H1 (cell line): Measurements from ENCODE around the gene TMEM163. TPM values are rescaled to one million over a fixed set of nuclear protein-coding genes. Genes with fewer than 3 reads are reported as not detected.

Source experiments
- CTCF ChIA-PET: fragments of 300-600 bp; sonication (Branson Sonifier 250); formaldehyde crosslinking; loops from one replicate; lab custom pipeline; 2021; ENCODE audit not compliant: partially characterized antibody; lab: Charles Lee
- POLR2A ChIA-PET: fragments of 300-600 bp; sonication (Branson Sonifier 250); formaldehyde crosslinking; loops from one replicate; lab custom pipeline; 2021; ENCODE audit warnings: inconsistent platforms; ENCODE audit not compliant: partially characterized antibody; lab: Charles Lee
- DNase-seq, 2 experiments: peaks; one replicate each; pipeline versions ENCODE4 v3.0.0 to v3.0.0-alpha.2; 2010 to 2022; ENCODE audit warnings: low spot score in 2 of 2, low read depth in 1 of 2, mixed read lengths in 1 of 2
- FAIRE-seq: peaks from 2 replicates; lab custom pipeline; 2011; peaks lifted over from hg19 to GRCh38; lab: Jason Lieb, UNC
- H2AFZ ChIP-seq: 2 replicates; pipeline ENCODE4 v1.8.1; 2012; ENCODE audit warnings: low read length, inconsistent platforms
- H2AK5ac ChIP-seq: 2 replicates; pipeline ENCODE4 v1.6.1; 2013; ENCODE audit warnings: low read depth, low read length
- H2BK120ac ChIP-seq: replicated peaks from 2 replicates; pipeline ENCODE3; 2013; ENCODE audit warnings: low read depth, low read length, inconsistent platforms
- H2BK12ac ChIP-seq: 2 replicates; pipeline ENCODE4 v1.6.1; 2013; ENCODE audit warnings: low read depth, low read length
- H2BK15ac ChIP-seq: 2 replicates; pipeline ENCODE4 v1.6.1; 2013; ENCODE audit warnings: low read length
- H2BK20ac ChIP-seq: 2 replicates; pipeline ENCODE4 v1.6.1; 2013; ENCODE audit warnings: low read length
- H2BK5ac ChIP-seq: 2 replicates; pipeline ENCODE4 v1.6.1; 2013; ENCODE audit warnings: low read depth, low read length
- H3K14ac ChIP-seq: 2 replicates; pipeline ENCODE4 v1.6.1; 2013; ENCODE audit warnings: inconsistent platforms; ENCODE audit not compliant: insufficient read length
- H3K18ac ChIP-seq: 2 replicates; pipeline ENCODE4 v1.6.1; 2013; ENCODE audit warnings: low read length; ENCODE audit errors: extremely low read depth
- H3K23ac ChIP-seq: 2 replicates; pipeline ENCODE4 v1.6.1; 2013; ENCODE audit warnings: inconsistent platforms; ENCODE audit not compliant: insufficient read length
- H3K23me2 ChIP-seq: 2 replicates; pipeline ENCODE4 v1.6.1; 2013; ENCODE audit warnings: low read depth, low read length
- H3K27ac ChIP-seq: 2 replicates; pipeline ENCODE4 v1.6.1; 2011; ENCODE audit warnings: low read depth, low read length, inconsistent platforms
- H3K27me3 ChIP-seq, 4 experiments: replicated peaks in 1 of 4; 1 replicate in 1 of 4; 2 replicates in 3 of 4; pipeline versions ENCODE4 v1.6.1 to v1.8.1; 2011 to 2013; ENCODE audit warnings: low read length in 3 of 4, mild to moderate bottlenecking in 3 of 4, inconsistent platforms in 2 of 4, mixed read lengths in 2 of 4, moderate library complexity in 1 of 4; ENCODE audit not compliant: control insufficient read depth in 3 of 4, insufficient read depth in 3 of 4; ENCODE audit errors: extremely low read depth in 1 of 4
- H3K36me3 ChIP-seq, 4 experiments: 2 replicates each; pipeline versions ENCODE4 v1.6.1 to v1.8.1; 2011 to 2013; ENCODE audit warnings: mild to moderate bottlenecking in 4 of 4, low read length in 3 of 4, moderate library complexity in 2 of 4, control low read depth in 1 of 4, inconsistent platforms in 1 of 4; ENCODE audit not compliant: insufficient read depth in 4 of 4, control insufficient read depth in 2 of 4
- H3K4ac ChIP-seq: replicated peaks from 2 replicates; pipeline ENCODE3; 2013; ENCODE audit warnings: low read length, low read depth, mixed read lengths, inconsistent platforms; ENCODE audit not compliant: insufficient read length
- H3K4me1 ChIP-seq, 4 experiments: replicated peaks in 1 of 4; 1 replicate in 1 of 4; 2 replicates in 3 of 4; pipeline versions ENCODE4 v1.6.1 to v1.8.1; 2011 to 2013; ENCODE audit warnings: low read length in 3 of 4, inconsistent platforms in 2 of 4, mixed read lengths in 1 of 4; ENCODE audit not compliant: insufficient read depth in 4 of 4, control insufficient read depth in 3 of 4
- H3K4me2 ChIP-seq, 2 experiments: 2 replicates each; pipeline versions ENCODE4 v1.6.1 to v1.8.1; 2011 to 2013; ENCODE audit warnings: low read depth in 2 of 2, low read length in 2 of 2, control low read depth in 1 of 2, inconsistent platforms in 1 of 2, mild to moderate bottlenecking in 1 of 2; ENCODE audit not compliant: insufficient read depth in 1 of 2
- H3K4me3 ChIP-seq, 4 experiments: fragments of 200-600, 300-600 bp in 1 of 4; sonication (generic), shearing (Covaris generic), sonication (Bioruptor Twin) in 1 of 4; 2 replicates each; pipeline versions ENCODE4 v1.5.1 to v1.8.1; 2011 to 2016; ENCODE audit warnings: low read length in 4 of 4, low read depth in 3 of 4, control low read depth in 2 of 4, inconsistent platforms in 2 of 4, mild to moderate bottlenecking in 2 of 4, mixed read lengths in 1 of 4, moderate library complexity in 1 of 4; ENCODE audit not compliant: insufficient read depth in 2 of 4; ENCODE audit errors: extremely low read depth in 1 of 4
- H3K56ac ChIP-seq: replicated peaks from 2 replicates; pipeline ENCODE3; 2013; ENCODE audit warnings: low read depth, mild to moderate bottlenecking, mixed read lengths, low read length, inconsistent platforms; ENCODE audit not compliant: insufficient read length
- H3K79me1 ChIP-seq: 2 replicates; pipeline ENCODE4 v1.6.1; 2013; ENCODE audit warnings: low read depth, low read length, control low read depth
- H3K79me2 ChIP-seq, 2 experiments: 2 replicates each; pipeline versions ENCODE4 v1.6.1 to v1.8.1; 2012 to 2013; ENCODE audit warnings: low read length in 2 of 2, mild to moderate bottlenecking in 2 of 2, inconsistent platforms in 1 of 2; ENCODE audit not compliant: insufficient read depth in 2 of 2, control insufficient read depth in 1 of 2
- H3K9ac ChIP-seq, 4 experiments: replicated peaks in 1 of 4; 1 replicate in 1 of 4; 2 replicates in 3 of 4; pipeline versions ENCODE4 v1.6.1 to v1.8.1; 2011 to 2013; ENCODE audit warnings: low read depth in 3 of 4, low read length in 3 of 4, control low read depth in 2 of 4, mild to moderate bottlenecking in 2 of 4, moderate library complexity in 2 of 4, inconsistent platforms in 1 of 4; ENCODE audit errors: extremely low read depth in 1 of 4
- H3K9me3 ChIP-seq, 2 experiments: 2 replicates each; pipeline versions ENCODE4 v1.6.1 to v1.8.1; 2012 to 2013; ENCODE audit warnings: mild to moderate bottlenecking in 2 of 2, moderate library complexity in 2 of 2, control low read depth in 1 of 2, inconsistent platforms in 1 of 2, low read depth in 1 of 2, low read length in 1 of 2, mixed read lengths in 1 of 2; ENCODE audit not compliant: insufficient read depth in 2 of 2
- H4K20me1 ChIP-seq, 2 experiments: replicated peaks in 1 of 2; 2 replicates each; pipeline versions ENCODE3 to v1.8.1; 2011 to 2013; ENCODE audit warnings: inconsistent platforms in 2 of 2, low read length in 2 of 2, mild to moderate bottlenecking in 1 of 2; ENCODE audit not compliant: insufficient read depth in 2 of 2, control insufficient read depth in 1 of 2
- H4K5ac ChIP-seq: 2 replicates; pipeline ENCODE4 v1.6.1; 2013; ENCODE audit warnings: low read length, low read depth, mixed read lengths, inconsistent platforms; ENCODE audit not compliant: insufficient read length
- H4K8ac ChIP-seq: 2 replicates; pipeline ENCODE4 v1.8.0; 2013; ENCODE audit warnings: mild to moderate bottlenecking, moderate library complexity, low read length, inconsistent platforms; ENCODE audit not compliant: insufficient read depth; ENCODE audit errors: extremely low read depth
- H4K91ac ChIP-seq: replicated peaks from 2 replicates; pipeline ENCODE3; 2013; ENCODE audit warnings: low read length, mixed read lengths, inconsistent platforms; ENCODE audit not compliant: insufficient read length
- ATF2 ChIP-seq: IDR thresholded peaks from 2 replicates; pipeline ENCODE4 v1.6.1; 2012; ENCODE audit warnings: low read length, inconsistent platforms
- CHD2 ChIP-seq: IDR thresholded peaks from 2 replicates; pipeline ENCODE4 v1.6.1; 2012; ENCODE audit warnings: low read length, improper control_type of control experiment
- NANOG ChIP-seq: IDR thresholded peaks from 2 replicates; pipeline ENCODE4 v1.6.1; 2011; ENCODE audit warnings: low read length, low read depth, mild to moderate bottlenecking, inconsistent platforms; ENCODE audit not compliant: insufficient read depth, poor library complexity, severe bottlenecking
- NRF1 ChIP-seq: IDR thresholded peaks from 2 replicates; pipeline ENCODE4 v1.6.1; 2011; ENCODE audit warnings: mild to moderate bottlenecking, low read depth, low read length, improper control_type of control experiment
- SIN3A ChIP-seq, 2 experiments: IDR thresholded peaks in 1 of 2; conservative IDR thresholded peaks in 1 of 2; 2 replicates each; pipeline ENCODE4 v1.6.1; 2011 to 2012; ENCODE audit warnings: low read length in 2 of 2, improper control_type of control experiment in 1 of 2, low read depth in 1 of 2, mild to moderate bottlenecking in 1 of 2
- TEAD4 ChIP-seq: IDR thresholded peaks from 2 replicates; pipeline ENCODE4 v1.6.1; 2012; ENCODE audit warnings: low read depth, low read length, inconsistent platforms, mixed read lengths
- WGBS, 2 experiments: shearing (Covaris generic) in 1 of 2; methylation state at CpG; one replicate each; pipeline versions ENCODE4 v1.1.6 to v1.1.7; 2013 to 2015; ENCODE audit warnings: low lambda C conversion rate in 2 of 2, mixed read lengths in 2 of 2, inconsistent platforms in 1 of 2, low coverage in 1 of 2, missing lambda C conversion rate in 1 of 2; ENCODE audit not compliant: insufficient replicate concordance in 2 of 2, insufficient coverage in 1 of 2, insufficient read length in 1 of 2; ENCODE audit errors: extremely low coverage in 1 of 2, missing lambda C conversion rate in 1 of 2; 5-methylcytosine and 5-hydroxymethylcytosine counted together
- polyA plus RNA-seq, 7 experiments: library from polyadenylated mRNA; depleted of rRNA in 3 of 7; stranded (reverse) in 5 of 7; unstranded in 2 of 7; fragments of >200 nt in 5 of 7; fragments of 200-250 nt in 2 of 7; gene quantifications; 1 replicate in 5 of 7; 2 replicates in 1 of 7; 4 replicates in 1 of 7; pipeline versions ENCODE4 v1.2.1 to v1.2.3, GENCODE V29; 2011 to 2013; ENCODE audit warnings: missing spikeins in 2 of 7, mixed read lengths in 2 of 7
- total RNA-seq: library from RNA; stranded (reverse); fragmentation: NEBNext Ultra II Directional; extraction: Animal tissue kit (Norgen Biotek cat#: 25700); gene quantifications from 2 replicates; pipeline ENCODE4 v1.2.1, GENCODE V29; 2021
- TF ChIP-seq, protein P1 (sequence below): IDR thresholded peaks from 2 replicates; pipeline ENCODE4 v1.6.1; 2011; ENCODE audit warnings: low read depth, mild to moderate bottlenecking, low read length; ENCODE audit not compliant: insufficient read depth

Gene TMEM163
- total and polyA plus RNA-seq, 2 of the 8 experiments (the other 6 are each of a cell fraction or from before 2014, with no cell fraction given) = 2.8 to 3.2 TPM

GRCh38 chr2:134410006-134410405 is 308.8 kb downstream of the TMEM163 start:
- Histone ChIP-seq H3K56ac (no peak overlapping the region), H3K23me2 (no peaks in the 10 kb centered on the region), H4K5ac (no peak overlapping the region), H2BK12ac (no peak overlapping the region), H4K8ac (no peak overlapping the region), H3K14ac (no peak overlapping the region), H4K20me1 (peaks cover 0 to 2% of the 10 kb centered on the region in 2 experiments), H3K9me3 (no peaks in the 10 kb centered on the region), H3K36me3 (peaks cover 0 to 5% (median 0%) of the 10 kb centered on the region in 4 experiments; a peak in 1 of 8 replicates), H4K91ac (no peak overlapping the region), H2BK120ac (no peak overlapping the region), H3K79me2 (no peaks in the 10 kb centered on the region), H3K27ac (no peak overlapping the region), H3K4me3 (no peak overlapping the region), H3K18ac (no peak overlapping the region), H3K9ac (no peak overlapping the region), H2BK20ac (no peak overlapping the region), H2BK15ac (no peak overlapping the region), H3K4me1 (peaks cover 0 to 5% (median 0%) of the 10 kb centered on the region in 4 experiments; a peak in 1 of 7 replicates), H3K23ac (no peak overlapping the region), H2AFZ (no peak overlapping the region), H3K4ac (no peak overlapping the region), H3K4me2 (no peak overlapping the region), H2AK5ac (no peak overlapping the region), H3K27me3 (no peaks in the 10 kb centered on the region), H3K79me1 (no peaks in the 10 kb centered on the region), H2BK5ac (no peak overlapping the region)
- DNase-seq (no peak), FAIRE-seq (no peak)
- POLR2A ChIA-PET = no interaction called here
- WGBS, 2 experiments = 82% methylated on average over 2 of the region's 2 CpGs; no CpG with 5 or more reads in 1 of the 2 experiments
- CTCF ChIA-PET = interaction anchor here (0.7 to 6.2 kb wide), 7 partner anchors 11 to 523 kb away, joined by 3 to 79 read pairs (median 15); no protein-coding TSS in a partner anchor
- no peak for TF ChIP-seq NANOG
- no peak for TF ChIP-seq TEAD4
- TF ChIP-seq, protein P1, sequence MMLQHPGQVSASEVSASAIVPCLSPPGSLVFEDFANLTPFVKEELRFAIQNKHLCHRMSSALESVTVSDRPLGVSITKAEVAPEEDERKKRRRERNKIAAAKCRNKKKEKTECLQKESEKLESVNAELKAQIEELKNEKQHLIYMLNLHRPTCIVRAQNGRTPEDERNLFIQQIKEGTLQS = no peak
- TF ChIP-seq ATF2 = no peak
- no peak for TF ChIP-seq NRF1
- TF ChIP-seq SIN3A (conservative IDR thresholded peaks at IDR 0.05 in 1 of 2, IDR thresholded peaks at IDR 0.05 in 1 of 2; ENCODE audit: low read depth in 1 of 2, low read length in 2 of 2) = no peak
- TF ChIP-seq CHD2 = no peak
